ENCODE data around the gene ATAD5.

The ATAD5 gene

DNA sequence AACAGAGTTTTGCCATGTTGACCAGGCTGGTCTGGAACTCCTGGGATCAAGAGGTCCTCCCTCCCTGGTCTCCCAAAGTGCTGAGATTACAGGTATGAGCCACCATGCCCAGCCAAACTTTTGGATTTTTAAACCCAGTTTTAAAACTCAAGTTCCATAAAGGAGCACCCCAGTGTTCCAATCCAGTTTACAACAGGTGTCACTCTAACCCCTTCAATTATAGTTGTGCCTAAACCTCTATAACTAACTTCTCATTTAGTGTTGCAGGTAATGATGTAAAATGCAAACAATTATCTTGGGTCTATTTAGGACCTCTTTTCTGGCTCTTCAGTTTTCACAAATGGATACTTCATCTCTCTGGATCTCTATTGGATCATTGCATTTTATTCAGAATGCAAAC, 82.2 kb downstream of the ATAD5 start:
- no peak overlapping the region for H3K9ac ChIP-seq (ENCODE audit: insufficient read length)
- TF ChIP-seq FOXP2 (optimal IDR thresholded peaks at IDR 0.05; ENCODE audit: control extremely low read depth, extremely low read length, insufficient read depth) (no peak), POLR2AphosphoS5 (IDR thresholded peaks at IDR 0.05; ENCODE audit: borderline replicate concordance, low read depth, low read length) (no peak), EZH2 (IDR thresholded peaks at IDR 0.05) (no peak)
- H3K4me3 ChIP-seq = no peak overlapping the region

DNA sequence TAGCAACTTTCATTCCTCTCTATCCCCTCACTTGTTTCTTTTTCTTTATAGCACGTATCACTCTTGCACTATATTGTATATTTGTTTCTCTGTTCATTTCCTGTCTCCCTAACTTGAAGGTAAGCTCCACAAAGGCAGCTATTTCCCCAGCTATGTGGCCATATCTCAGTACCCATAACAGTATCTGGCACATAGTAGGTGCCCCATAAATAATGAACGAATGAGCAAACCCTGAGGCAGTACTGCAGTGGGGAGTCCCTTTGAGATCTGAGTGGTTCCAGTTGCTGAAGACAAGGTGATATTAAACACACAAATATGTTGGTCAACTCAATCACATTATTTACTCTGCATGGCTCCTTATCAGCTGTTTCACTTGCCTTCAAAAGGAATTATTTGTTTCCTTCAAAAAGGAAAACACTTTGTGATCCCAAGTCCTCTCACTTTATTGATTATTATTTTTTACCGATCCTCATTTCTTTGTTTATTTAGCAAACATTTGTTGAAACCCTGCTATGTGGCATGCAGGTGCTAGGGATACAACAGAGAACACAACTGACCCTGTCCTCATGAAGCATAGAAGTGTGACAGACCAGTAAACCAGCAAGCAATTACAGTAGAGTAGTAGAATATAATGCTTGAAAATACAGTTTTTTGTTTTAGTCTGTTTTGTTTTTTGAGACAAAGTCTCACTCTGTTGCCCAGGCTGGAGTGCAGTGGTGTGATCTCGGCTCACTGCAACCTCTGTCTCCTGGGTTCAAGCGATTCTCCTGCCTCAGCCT, 84.3 kb downstream of the ATAD5 start:
- Histone ChIP-seq H3K9me3 (ENCODE audit: low read depth, low read length) (no peaks in the 10 kb centered on the region), H3K9ac (ENCODE audit: insufficient read length) (no peak overlapping the region), H3K27ac (no peak overlapping the region), H3K4me3 (no peak overlapping the region), H3K36me3 (ENCODE audit: insufficient read depth, low read length) (no peaks in the 10 kb centered on the region)
- DNase-seq (ENCODE audit: low read depth, low spot score) = no peak
- TF ChIP-seq FOXP2 (optimal IDR thresholded peaks at IDR 0.05; ENCODE audit: control extremely low read depth, extremely low read length, insufficient read depth) = no peak
- TF ChIP-seq EZH2 (IDR thresholded peaks at IDR 0.05) = no peak
- no peak for TF ChIP-seq POLR2AphosphoS5 (IDR thresholded peaks at IDR 0.05; ENCODE audit: borderline replicate concordance, low read depth, low read length)

More for the DNA sequence above, 82.2 kb downstream of the ATAD5 start:
- no peak for DNase-seq (ENCODE audit: low read depth, low spot score)
- Histone ChIP-seq H3K36me3 (ENCODE audit: insufficient read depth, low read length) (no peaks in the 10 kb centered on the region), H3K27ac (no peak overlapping the region), H3K9me3 (ENCODE audit: low read depth, low read length) (no peaks in the 10 kb centered on the region)

DNA sequence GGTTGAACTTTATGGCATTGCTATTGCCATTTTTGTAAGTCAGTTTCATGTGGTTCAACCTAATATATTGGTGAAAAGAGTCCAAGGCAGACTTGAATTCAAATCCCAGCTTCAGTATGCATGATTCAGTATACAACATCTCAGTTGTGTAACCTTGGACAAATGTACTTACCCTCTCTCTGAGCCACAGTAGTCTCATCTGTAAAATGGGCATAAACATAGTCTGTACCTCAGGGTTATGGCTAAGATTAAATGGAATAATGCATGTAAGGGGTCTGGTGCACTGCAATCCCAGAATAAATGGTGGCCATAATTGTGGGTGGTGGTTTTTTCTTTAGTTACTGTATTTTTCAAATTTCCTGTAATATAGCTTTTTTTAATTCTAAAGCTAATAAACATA, 85.3 kb downstream of the ATAD5 start:
- no peaks in the 10 kb centered on the region for H3K9me3 ChIP-seq (ENCODE audit: low read depth, low read length)
- H3K36me3 ChIP-seq (ENCODE audit: insufficient read depth, low read length) = no peaks in the 10 kb centered on the region
- no peak overlapping the region for H3K9ac ChIP-seq (ENCODE audit: insufficient read length)
- H3K4me3 ChIP-seq = no peak overlapping the region
- no peak for DNase-seq (ENCODE audit: low read depth, low spot score)
- no peak for TF ChIP-seq FOXP2 (optimal IDR thresholded peaks at IDR 0.05; ENCODE audit: control extremely low read depth, extremely low read length, insufficient read depth)
- no peak for TF ChIP-seq EZH2 (IDR thresholded peaks at IDR 0.05)
- TF ChIP-seq POLR2AphosphoS5 (IDR thresholded peaks at IDR 0.05; ENCODE audit: borderline replicate concordance, low read depth, low read length) = no peak
- H3K27ac ChIP-seq = no peak overlapping the region

DNA sequence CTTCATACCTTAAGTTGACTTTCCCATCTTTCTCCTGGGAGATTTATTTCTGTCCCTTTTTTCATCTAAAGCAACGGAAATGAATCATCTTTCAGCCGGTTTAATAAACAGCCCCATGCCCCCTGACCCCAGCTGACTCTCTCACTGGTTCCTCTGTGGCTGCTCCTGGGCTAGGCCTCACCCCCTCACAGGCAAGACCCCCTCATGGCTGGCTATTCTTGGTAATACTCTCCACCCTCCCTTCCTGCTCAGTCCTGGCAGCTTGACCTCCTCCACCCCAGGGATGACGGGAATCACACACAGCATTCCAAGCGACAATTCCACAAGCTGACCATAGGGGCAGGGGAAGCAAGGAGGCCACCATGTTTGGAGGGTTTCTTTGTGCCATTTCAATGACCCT, 88.5 kb downstream of the ATAD5 start:
- no peaks in the 10 kb centered on the region for H3K36me3 ChIP-seq (ENCODE audit: insufficient read depth, low read length)
- TF ChIP-seq EZH2 (IDR thresholded peaks at IDR 0.05) = no peak
- no peak for TF ChIP-seq FOXP2 (optimal IDR thresholded peaks at IDR 0.05; ENCODE audit: control extremely low read depth, extremely low read length, insufficient read depth)
- TF ChIP-seq POLR2AphosphoS5 (IDR thresholded peaks at IDR 0.05; ENCODE audit: borderline replicate concordance, low read depth, low read length) = no peak
- H3K27ac ChIP-seq = no peak overlapping the region
- no peak overlapping the region for H3K4me3 ChIP-seq
- H3K9me3 ChIP-seq (ENCODE audit: low read depth, low read length) = no peaks in the 10 kb centered on the region
- no peak overlapping the region for H3K9ac ChIP-seq (ENCODE audit: insufficient read length)
- no peak for DNase-seq (ENCODE audit: low read depth, low spot score)

DNA sequence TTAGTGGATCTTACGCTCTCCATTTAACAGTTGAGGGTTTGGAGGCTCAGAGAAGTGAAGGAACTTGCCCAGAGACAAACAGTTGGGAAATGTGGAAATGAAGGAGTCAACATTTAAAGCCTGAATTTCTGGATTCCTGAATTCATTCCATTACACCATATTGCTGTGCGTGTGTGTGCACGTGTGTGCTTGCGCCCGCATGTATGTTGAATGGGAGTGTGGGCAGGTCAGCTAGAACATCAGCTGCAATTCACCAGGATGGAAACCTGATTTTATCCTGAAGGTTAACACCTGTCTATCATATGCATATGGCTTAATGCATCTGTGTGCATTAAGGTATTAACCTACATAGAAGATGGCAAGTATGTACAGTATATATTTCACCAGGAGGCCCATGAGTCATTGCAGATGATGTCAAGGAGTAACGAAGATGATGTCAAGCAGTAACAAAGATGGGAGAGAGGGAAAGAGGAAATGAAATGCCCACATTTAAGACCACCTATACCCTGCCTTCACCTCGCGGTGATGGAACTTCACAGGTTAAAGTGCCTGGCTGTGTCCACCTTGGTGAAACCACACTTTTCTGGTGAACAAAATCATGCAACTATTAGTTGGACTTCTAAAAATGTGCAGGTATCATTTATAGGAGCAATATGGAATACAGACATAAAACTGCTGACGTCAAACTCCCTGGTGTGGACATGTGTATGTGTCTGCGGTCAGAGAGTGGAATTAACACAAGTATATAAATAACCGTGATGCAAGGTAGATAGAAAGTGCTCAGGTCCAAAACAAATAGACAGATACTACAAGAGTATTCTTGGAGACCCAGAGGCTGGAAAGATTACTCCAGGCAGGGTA, 89.1 kb downstream of the ATAD5 start:
- H3K9me3 ChIP-seq (ENCODE audit: low read depth, low read length) = no peaks in the 10 kb centered on the region
- no peak for DNase-seq (ENCODE audit: low read depth, low spot score)
- TF ChIP-seq EZH2 (IDR thresholded peaks at IDR 0.05) (no peak), FOXP2 (optimal IDR thresholded peaks at IDR 0.05; ENCODE audit: control extremely low read depth, extremely low read length, insufficient read depth) (no peak), POLR2AphosphoS5 (IDR thresholded peaks at IDR 0.05; ENCODE audit: borderline replicate concordance, low read depth, low read length) (no peak)
- no peak overlapping the region for H3K27ac ChIP-seq
- no peak overlapping the region for H3K4me3 ChIP-seq
- H3K36me3 ChIP-seq (ENCODE audit: insufficient read depth, low read length) = no peaks in the 10 kb centered on the region
- no peak overlapping the region for H3K9ac ChIP-seq (ENCODE audit: insufficient read length)

DNA sequence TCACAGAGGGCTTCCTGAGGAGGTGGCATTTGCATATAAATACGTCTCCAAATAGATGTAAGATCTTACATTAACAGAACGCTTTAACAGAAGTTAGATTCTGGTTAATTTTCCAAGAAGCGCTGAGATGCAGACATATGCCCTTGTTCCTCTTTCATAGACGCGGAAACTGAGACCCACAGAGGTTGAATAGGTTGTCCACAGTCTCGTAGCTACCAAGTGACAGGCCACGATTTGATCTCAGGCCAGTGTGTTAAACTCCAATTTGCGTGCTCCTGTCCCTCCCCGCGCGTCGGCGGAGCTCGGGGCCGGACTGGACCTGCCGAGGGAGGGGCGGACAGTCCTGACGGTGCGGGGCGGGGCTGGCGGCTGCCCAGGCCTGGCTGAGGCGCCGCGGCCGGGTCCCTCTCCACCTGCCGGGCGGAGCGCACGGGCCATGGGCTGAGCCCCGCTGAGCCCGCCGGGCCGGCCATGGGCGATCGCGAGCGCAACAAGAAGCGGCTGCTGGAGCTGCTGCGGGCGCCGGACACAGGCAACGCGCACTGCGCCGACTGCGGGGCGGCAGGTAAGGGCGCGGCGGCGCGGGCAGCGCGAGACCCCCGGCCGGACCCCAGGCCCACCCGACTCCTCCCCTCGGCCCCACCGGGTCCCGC, 89.9 kb downstream of the ATAD5 start, which contains the start of gene ADAP2:
ADAP2 (plus strand) TSS at position 402 of the 653 bp plus-strand sequence; CDS start at position 472, 70 bp downstream.
- Histone ChIP-seq H3K9me3 (ENCODE audit: low read depth, low read length) (no peaks in the 10 kb centered on the region), H3K27ac (no peak within 1 kb of the TSS), H3K9ac (ENCODE audit: insufficient read length) (no peak within 1 kb of the TSS), H3K4me3 (no peak within 1 kb of the TSS), H3K36me3 (ENCODE audit: insufficient read depth, low read length) (no peaks in the 10 kb centered on the region)
- DNase-seq (ENCODE audit: low read depth, low spot score) = no peak
- no peak for TF ChIP-seq FOXP2 (optimal IDR thresholded peaks at IDR 0.05; ENCODE audit: control extremely low read depth, extremely low read length, insufficient read depth)
- TF ChIP-seq POLR2AphosphoS5 (IDR thresholded peaks at IDR 0.05; ENCODE audit: borderline replicate concordance, low read depth, low read length) = no peak
- peak; percentile 66 for TF ChIP-seq EZH2 (IDR thresholded peaks at IDR 0.05)

DNA sequence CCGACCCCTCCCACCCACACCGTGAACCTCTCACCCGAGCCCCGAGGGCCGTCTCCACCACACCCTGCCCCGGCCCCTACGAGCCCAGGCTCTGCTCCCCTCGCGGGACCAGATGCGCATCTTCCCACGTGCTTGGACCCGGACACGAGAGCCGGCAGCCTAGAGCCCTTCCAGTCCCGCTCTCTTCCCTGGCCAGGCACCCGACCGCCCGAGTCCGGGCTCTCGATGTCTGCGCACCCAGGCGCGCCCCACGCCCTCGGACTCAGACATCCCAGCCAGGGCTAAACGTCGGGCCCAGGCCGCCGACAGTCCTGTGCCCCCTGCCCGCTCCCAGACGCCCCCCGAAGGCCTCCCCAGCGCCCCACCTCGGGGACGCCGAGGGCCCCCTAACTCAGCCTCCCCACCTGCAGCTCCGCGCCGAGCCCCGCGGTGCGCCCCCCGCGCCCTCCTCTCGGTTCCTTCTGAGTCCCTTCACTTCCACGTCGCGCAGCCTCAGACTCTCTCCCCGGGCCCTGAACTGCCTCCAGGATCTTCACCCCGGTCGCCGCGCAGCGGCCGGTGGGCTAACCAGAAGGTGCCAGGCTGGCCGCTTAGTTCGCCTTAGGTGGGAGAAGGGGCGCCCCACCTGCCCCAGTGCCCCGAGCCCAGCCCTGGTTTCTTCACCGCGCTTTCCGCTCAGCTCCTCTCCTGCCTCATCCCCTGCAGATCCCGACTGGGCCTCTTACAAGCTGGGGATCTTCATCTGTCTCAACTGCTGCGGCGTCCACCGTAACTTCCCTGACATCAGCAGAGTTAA, 90.7 kb downstream of the ATAD5 start:
- no peak overlapping the region for H3K9ac ChIP-seq (ENCODE audit: insufficient read length)
- no peak for TF ChIP-seq POLR2AphosphoS5 (IDR thresholded peaks at IDR 0.05; ENCODE audit: borderline replicate concordance, low read depth, low read length)
- TF ChIP-seq EZH2 (IDR thresholded peaks at IDR 0.05) = peak; percentile 45

More for the DNA sequence above, 90.7 kb downstream of the ATAD5 start:
- H3K9me3 ChIP-seq (ENCODE audit: low read depth, low read length) = no peaks in the 10 kb centered on the region
- H3K27ac ChIP-seq = no peak overlapping the region
- H3K4me3 ChIP-seq = no peak overlapping the region
- no peaks in the 10 kb centered on the region for H3K36me3 ChIP-seq (ENCODE audit: insufficient read depth, low read length)
- DNase-seq (ENCODE audit: low read depth, low spot score) = no peak
